A673 (cell line): ENCODE results near the gene PPP1R2.

Source experiments
- CTCF ChIP-seq: fragments of 300-800, 200-600 bp; sonication (generic); conservative IDR thresholded peaks from 2 replicates; pipeline ENCODE4 v1.5.1; 2017; ENCODE audit warnings: low read depth, mild to moderate bottlenecking, antibody characterized with exemption, low read length, moderate library complexity, mixed read lengths
- EZH2 ChIP-seq: fragments of 200-600 bp; sonication (generic); IDR thresholded peaks from 2 replicates; pipeline ENCODE4 v1.6.1; 2017; ENCODE audit warnings: borderline replicate concordance, low read depth, mild to moderate bottlenecking, mixed read lengths, antibody characterized with exemption, low read length; ENCODE audit not compliant: poor library complexity, severe bottlenecking

- no peak for TF ChIP-seq CTCF
- no peak for TF ChIP-seq EZH2
These were observed 5.1 kb downstream of the PPP1R2 start for GRCh38 chr3:195537995-195538394.
